T-cell (primary cell): ENCODE results near the gene WDR83. TPM values are rescaled to one million over a fixed set of nuclear protein-coding genes. Genes with fewer than 3 reads are reported as not detected.
"Not testable (repeated sequence)": the region's sequence is repeated elsewhere in the genome, so short reads cannot be mapped to it uniquely, and the experiment has no call there.

Experiments
- ATAC-seq, 4 experiments: fragments of 200-7000 bp in 3 of 4; fragments of 150-1000 bp in 1 of 4; cut with Tn5 transposase; replicated peaks in 1 of 4; 1 replicate in 3 of 4; 2 replicates in 1 of 4; pipeline ENCODE4 v1.10.0; 2021; ENCODE audit warnings: moderate library complexity in 3 of 4, mild to moderate bottlenecking in 2 of 4, moderate number of reproducible peaks in 1 of 4
- CTCF ChIA-PET, 2 donors: fragments of 300-600 bp; sonication (Branson Sonifier 250); formaldehyde crosslinking; loops; one replicate each; lab custom pipeline; 2022; ENCODE audit warnings: antibody characterized with exemption in 2 of 2; lab: Charles Lee
- POLR2A ChIA-PET, 2 donors: fragments of 300-600 bp; sonication (Branson Sonifier 250); formaldehyde crosslinking; loops; one replicate each; lab custom pipeline; 2022; ENCODE audit warnings: antibody characterized with exemption in 2 of 2; lab: Charles Lee
- DNase-seq, 35 experiments: peaks; one replicate each; pipeline versions ENCODE4 v3.0.0 to v3.0.0-alpha.2; 2013 to 2023
- H3K27ac ChIP-seq: one replicate; pipeline ENCODE4 v1.5.1; 2013; ENCODE audit warnings: low read length
- H3K27me3 ChIP-seq, 2 experiments: replicated peaks in 1 of 2; 1 replicate in 1 of 2; 2 replicates in 1 of 2; pipeline versions ENCODE4 v1.6.1 to v1.7.0; 2013; ENCODE audit warnings: low read length in 1 of 2, mixed read lengths in 1 of 2; ENCODE audit not compliant: control insufficient read depth in 2 of 2, insufficient read depth in 2 of 2; ENCODE audit errors: extremely low read depth in 1 of 2
- H3K36me3 ChIP-seq, 2 donors: 1 replicate in 1 of 2; 2 replicates in 1 of 2; pipeline versions ENCODE4 v1.6.1 to v1.7.0; 2013; ENCODE audit warnings: low read length in 1 of 2; ENCODE audit not compliant: control insufficient read depth in 2 of 2, insufficient read depth in 1 of 2; ENCODE audit errors: extremely low read depth in 1 of 2
- H3K4me1 ChIP-seq, 2 experiments: 1 replicate in 1 of 2; 2 replicates in 1 of 2; pipeline versions ENCODE4 v1.6.1 to v1.7.0; 2013; ENCODE audit warnings: low read length in 2 of 2, mixed read lengths in 1 of 2; ENCODE audit not compliant: insufficient read depth in 2 of 2, control insufficient read depth in 1 of 2; ENCODE audit errors: extremely low read depth in 1 of 2
- H3K4me3 ChIP-seq, 2 donors: 1 replicate in 1 of 2; 2 replicates in 1 of 2; pipeline versions ENCODE4 v1.5.1 to v1.7.0; 2013; ENCODE audit warnings: mild to moderate bottlenecking in 2 of 2, low read length in 1 of 2, moderate library complexity in 1 of 2; ENCODE audit not compliant: control insufficient read depth in 1 of 2; ENCODE audit errors: extremely low read depth in 1 of 2
- H3K9me3 ChIP-seq: 2 replicates; pipeline ENCODE4 v1.7.0; 2013
- H3K27ac Mint-ChIP-seq, 2 donors: one replicate each; pipeline ENCODE4 v1.8.0; 2020 to 2021; ENCODE audit warnings: mild to moderate bottlenecking in 2 of 2, mixed read lengths in 2 of 2
- H3K27me3 Mint-ChIP-seq, 2 donors: one replicate each; pipeline ENCODE4 v1.8.0; 2021 to 2022; ENCODE audit warnings: mixed read lengths in 2 of 2
- H3K36me3 Mint-ChIP-seq: one replicate; pipeline ENCODE4 v1.8.0; 2021; ENCODE audit warnings: mixed read lengths
- H3K4me1 Mint-ChIP-seq, 3 donors: one replicate each; pipeline ENCODE4 v1.8.0; 2020 to 2022; ENCODE audit warnings: mixed read lengths in 3 of 3, mild to moderate bottlenecking in 1 of 3
- H3K4me3 Mint-ChIP-seq, 3 donors: one replicate each; pipeline ENCODE4 v1.8.0; 2020 to 2022; ENCODE audit warnings: mild to moderate bottlenecking in 3 of 3, mixed read lengths in 3 of 3, moderate library complexity in 3 of 3
- H3K9me3 Mint-ChIP-seq, 3 donors: one replicate each; pipeline ENCODE4 v1.8.0; 2020 to 2022; ENCODE audit warnings: mixed read lengths in 3 of 3
- WGBS: methylation state at CpG from one replicate; pipeline ENCODE4 v1.1.5; 2013; ENCODE audit warnings: missing lambda C conversion rate; ENCODE audit not compliant: insufficient coverage; 5-methylcytosine and 5-hydroxymethylcytosine counted together
- total RNA-seq, 35 experiments: library from RNA in 6 of 35; stranded (reverse) in 6 of 35; fragments of 120-200 nt in 1 of 35; gene quantifications; one replicate each; pipeline versions ENCODE4 v1.2.1 to v1.2.4 and lab custom pipeline; 2013 to 2026

The WDR83 gene
- total RNA-seq, 5 donors from 2014 or later (not counting 1 experiment from before 2014, with no cell fraction given), result 7.7 to 24.3 (median 17.6) TPM

DNA sequence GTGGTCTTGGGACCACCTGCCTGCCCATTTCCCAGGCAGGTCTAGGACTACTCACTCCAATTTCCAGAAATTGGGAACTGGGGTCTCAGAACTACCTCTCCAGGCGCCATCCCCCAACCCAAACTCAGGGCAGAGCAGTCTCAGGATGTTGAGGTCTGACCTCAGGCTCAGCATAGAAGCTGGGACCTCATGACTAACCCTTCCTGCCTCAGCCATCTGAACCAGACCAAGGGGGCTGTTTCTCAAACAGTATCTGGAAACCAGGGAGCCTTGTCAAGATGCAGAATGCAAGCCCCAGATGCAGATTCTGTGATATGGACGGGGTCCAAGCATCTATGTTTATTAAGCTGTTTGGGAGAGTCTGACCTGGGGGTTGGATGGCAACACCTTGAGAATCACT lies 28.5 kb downstream of the WDR83 start:
- Mint-ChIP-seq H3K9me3 (no peaks in the 10 kb centered on the region), H3K27ac (no peak overlapping the region)
- POLR2A ChIA-PET, result no interaction called here

DNA sequence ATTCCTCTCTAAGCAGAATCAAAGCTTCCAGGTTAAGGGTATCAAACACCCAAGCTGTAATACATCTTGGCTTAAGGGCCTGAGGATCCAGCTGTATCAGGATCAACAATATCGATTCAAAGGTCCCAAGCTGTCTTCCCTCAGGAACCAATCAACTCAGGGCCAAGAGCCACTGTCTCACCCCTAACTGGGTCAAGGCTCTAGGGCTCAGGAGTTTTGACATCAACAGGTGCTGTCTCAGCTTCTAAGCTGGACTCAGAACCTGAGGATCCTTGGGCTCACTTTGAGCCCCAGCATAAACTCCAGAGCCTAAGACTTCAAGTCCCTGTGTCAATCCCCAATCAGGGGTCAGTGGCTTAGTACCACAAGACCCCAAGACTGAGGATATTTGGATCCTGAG lies 28.9 kb downstream of the WDR83 start:
- DNase-seq, result no peak
- Mint-ChIP-seq H3K27me3 (no peaks in the 10 kb centered on the region), H3K4me3 (peak overlapping the region; percentile 72 to 84 (median 79)), H3K36me3 (no peaks in the 10 kb centered on the region), H3K4me1 (peaks cover 0 to 14% (median 11%) of the 10 kb centered on the region in 3 donors), H3K27ac (no peak overlapping the region), H3K9me3 (no peaks in the 10 kb centered on the region)
- H3K9me3 ChIP-seq, result no peaks in the 10 kb centered on the region
- H3K27ac ChIP-seq, result no peak overlapping the region
- ChIA-PET CTCF (interaction anchor here (0.6 to 1.2 kb wide), 2 partner anchors 270 to 1230 kb away, joined by 3 to 7 read pairs; no protein-coding TSS in a partner anchor), POLR2A (no interaction called here)
- peak overlapping the region; percentile 70 to 83 for H3K4me3 ChIP-seq
- no peaks in the 10 kb centered on the region for H3K27me3 ChIP-seq
- H3K36me3 ChIP-seq, result peaks cover 0 to 2% of the 10 kb centered on the region in 2 donors
- 100% methylated on average over 1 of the region's 1 CpG for WGBS
- no peak for ATAC-seq
- peaks cover 6 to 26% of the 10 kb centered on the region in 2 experiments for H3K4me1 ChIP-seq

More for the DNA sequence above, 28.5 kb downstream of the WDR83 start:
- peaks cover 6 to 26% of the 10 kb centered on the region in 2 experiments for H3K4me1 ChIP-seq
- WGBS, result 60% methylated on average over 2 of the region's 2 CpGs
- H3K9me3 ChIP-seq, result no peaks in the 10 kb centered on the region
- H3K27me3 ChIP-seq, result no peaks in the 10 kb centered on the region
- no peak for ATAC-seq
- H3K27me3 Mint-ChIP-seq, result no peaks in the 10 kb centered on the region
- CTCF ChIA-PET, result interaction anchor here in 1 of 2 donors (1.2 kb wide), 1 partner anchor 270 kb away, joined by 3 read pairs; no protein-coding TSS in a partner anchor
- DNase-seq, result no peak
- no peak overlapping the region for H3K4me3 ChIP-seq
- H3K36me3 ChIP-seq, result peaks cover 0 to 2% of the 10 kb centered on the region in 2 donors
- no peaks in the 10 kb centered on the region for H3K36me3 Mint-ChIP-seq
- peaks cover 0 to 14% (median 11%) of the 10 kb centered on the region in 3 donors for H3K4me1 Mint-ChIP-seq
- H3K27ac ChIP-seq, result no peak overlapping the region
- peak overlapping the region in 2 of 3 donors; percentile 79 to 84 for H3K4me3 Mint-ChIP-seq

GRCh38 chr19:12695997-12696365 lies 29.4 kb downstream of the WDR83 start:
- ATAC-seq, result peak in 3 of 4 experiments; percentile 30 to 33 (median 30)
- Mint-ChIP-seq H3K9me3 (no peaks in the 10 kb centered on the region), H3K36me3 (peaks cover 3% of the 10 kb centered on the region), H3K4me3 (peak overlapping the region; percentile 84 to 90 (median 89)), H3K27ac (no peak overlapping the region), H3K27me3 (no peaks in the 10 kb centered on the region), H3K4me1 (peaks cover 0 to 14% (median 11%) of the 10 kb centered on the region in 3 donors)
- Histone ChIP-seq H3K27ac (no peak overlapping the region), H3K36me3 (peaks cover 2 to 6% of the 10 kb centered on the region in 2 donors), H3K4me1 (peaks cover 6 to 26% of the 10 kb centered on the region in 2 experiments), H3K27me3 (no peaks in the 10 kb centered on the region), H3K4me3 (peak overlapping the region; percentile 70 to 83), H3K9me3 (no peaks in the 10 kb centered on the region)
- POLR2A ChIA-PET, result interaction anchor here in 1 of 2 donors (0.5 to 1.5 kb wide), 2 partner anchors 17 to 26 kb away, joined by 4 to 9 read pairs; no protein-coding TSS in a partner anchor
- CTCF ChIA-PET, result interaction anchor here (0.6 to 1.2 kb wide), 4 partner anchors 56 to 1230 kb away, joined by 3 to 7 read pairs (median 4); no protein-coding TSS in a partner anchor
- no peak for DNase-seq
- 5% methylated on average over 27 of the region's 36 CpGs for WGBS

DNA sequence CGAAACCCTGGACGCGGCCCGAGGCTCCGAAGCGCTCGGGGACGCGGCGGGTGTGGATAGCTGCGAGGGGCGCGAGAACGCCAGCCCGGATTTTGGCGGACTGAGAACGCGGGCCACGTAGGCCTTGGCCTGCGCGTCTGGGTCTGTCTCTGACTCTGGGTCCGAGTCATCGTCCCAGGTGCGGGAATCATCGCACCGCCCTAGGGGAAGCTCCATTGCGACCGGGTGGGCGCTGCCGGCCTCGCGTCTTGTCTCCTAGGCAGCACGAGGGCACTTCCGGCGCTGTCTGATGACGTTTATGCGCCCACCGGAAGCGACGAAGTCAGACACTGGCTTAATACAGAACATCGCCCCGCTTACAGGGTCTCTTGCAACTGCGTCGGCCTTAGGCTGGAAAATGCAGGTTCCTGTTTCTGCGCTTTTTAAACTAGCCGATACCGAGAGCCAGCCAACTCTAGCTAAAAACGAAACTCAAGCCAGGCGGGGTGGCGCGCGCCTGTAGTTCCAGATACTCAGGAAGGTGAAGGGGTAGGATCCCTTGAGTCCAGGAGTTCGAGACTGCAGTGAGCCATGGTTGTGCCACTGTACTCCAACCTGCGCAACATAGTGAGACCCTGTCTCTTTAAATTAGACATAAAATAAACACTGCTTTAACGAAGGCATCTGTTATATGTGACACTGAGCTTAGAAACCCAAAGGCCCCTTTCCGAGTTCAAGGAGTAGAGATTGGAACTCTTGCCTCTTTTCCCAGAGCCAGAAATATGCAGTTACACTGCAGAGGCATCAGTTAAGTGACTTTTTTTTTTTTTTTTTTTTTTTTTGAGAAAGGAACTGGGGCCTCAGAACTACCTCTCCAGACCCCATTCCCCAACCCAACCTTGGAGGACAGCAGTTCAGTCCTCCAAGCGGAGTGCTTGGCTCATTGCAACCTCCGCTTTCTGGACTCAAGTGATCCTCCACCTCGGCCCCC lies 30.0 kb downstream of the WDR83 start, which contains the start of gene FBXW9:
Gene FBXW9, minus strand, starts transcription at position 266 of the 970 bp plus-strand sequence. Its CDS starts 50 bp downstream, at position 216.
- DNase-seq, result peak; percentile 91 to 98 (median 96)
- no peaks in the 10 kb centered on the region for H3K27me3 Mint-ChIP-seq
- ATAC-seq, result peak; percentile 90 to 95 (median 92)
- H3K4me1 ChIP-seq, result peaks cover 6 to 26% of the 10 kb centered on the region in 2 experiments
- H3K36me3 Mint-ChIP-seq, result peaks cover 7% of the 10 kb centered on the region
- H3K27ac Mint-ChIP-seq, result peak within 1 kb of the TSS; percentile 93 to 94
- WGBS, result 3% methylated on average over 45 of the region's 59 CpGs
- no peaks in the 10 kb centered on the region for H3K9me3 Mint-ChIP-seq
- ChIA-PET POLR2A (interaction anchor here (0.5 to 1.5 kb wide), 4 partner anchors 18 to 412 kb away, joined by 4 to 16 read pairs (median 8); no protein-coding TSS in a partner anchor), CTCF (interaction anchor here in 1 of 2 donors (0.6 to 1.1 kb wide), 4 partner anchors 16 to 850 kb away, joined by 3 to 4 read pairs (median 3); no protein-coding TSS in a partner anchor)
- peak within 1 kb of the TSS; percentile 90 for H3K27ac ChIP-seq
- peaks cover 0 to 14% (median 11%) of the 10 kb centered on the region in 3 donors for H3K4me1 Mint-ChIP-seq
- peak within 1 kb of the TSS; percentile 84 to 90 (median 89) for H3K4me3 Mint-ChIP-seq
- H3K36me3 ChIP-seq, result peaks cover 9 to 11% of the 10 kb centered on the region in 2 donors
- peak within 1 kb of the TSS; percentile 70 to 83 for H3K4me3 ChIP-seq
- H3K27me3 ChIP-seq, result no peaks in the 10 kb centered on the region
- no peaks in the 10 kb centered on the region for H3K9me3 ChIP-seq

DNA sequence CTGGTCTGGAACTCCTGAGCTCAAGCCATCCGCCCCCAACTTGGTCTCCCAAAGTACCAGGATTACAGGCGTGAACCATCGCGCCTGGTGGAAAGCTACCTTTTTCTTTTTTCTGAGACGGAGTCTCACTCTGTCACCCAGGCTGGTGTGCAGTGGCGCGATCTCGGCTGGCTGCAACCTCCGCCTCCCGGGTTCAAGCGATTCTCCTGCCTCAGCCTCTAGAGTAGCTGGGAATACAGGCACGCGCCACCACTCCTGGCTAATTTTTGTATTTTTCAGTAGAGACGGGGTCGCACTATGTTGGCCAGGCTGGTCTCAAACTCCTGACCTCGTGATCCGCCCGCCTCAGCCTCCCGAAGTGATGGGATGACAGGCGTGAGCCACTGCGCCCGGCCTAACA lies 30.8 kb downstream of the WDR83 start:
- not testable (repeated sequence) for DNase-seq, H3K27ac Mint-ChIP-seq, H3K9me3 ChIP-seq, H3K4me3 ChIP-seq, H3K27me3 ChIP-seq, ATAC-seq, H3K27ac ChIP-seq, H3K9me3 Mint-ChIP-seq, H3K27me3 Mint-ChIP-seq
- CTCF ChIA-PET, result interaction anchor here in 1 of 2 donors (1.0 kb wide), 1 partner anchor 15 kb away, joined by 3 read pairs; no protein-coding TSS in a partner anchor
- POLR2A ChIA-PET, result interaction anchor here in 1 of 2 donors (1.5 kb wide), 1 partner anchor 19 kb away, joined by 4 read pairs; no protein-coding TSS in a partner anchor
- Mint-ChIP-seq H3K4me1 (peaks cover 0 to 14% (median 11%) of the 10 kb centered on the region in 3 donors), H3K4me3 (peak overlapping the region; percentile 36 to 84 (median 45)), H3K36me3 (peaks cover 10% of the 10 kb centered on the region)
- Histone ChIP-seq H3K36me3 (peaks cover 12 to 16% of the 10 kb centered on the region in 2 donors), H3K4me1 (peaks cover 6 to 26% of the 10 kb centered on the region in 2 experiments)
- WGBS, result 93% methylated on average over 14 of the region's 22 CpGs

DNA sequence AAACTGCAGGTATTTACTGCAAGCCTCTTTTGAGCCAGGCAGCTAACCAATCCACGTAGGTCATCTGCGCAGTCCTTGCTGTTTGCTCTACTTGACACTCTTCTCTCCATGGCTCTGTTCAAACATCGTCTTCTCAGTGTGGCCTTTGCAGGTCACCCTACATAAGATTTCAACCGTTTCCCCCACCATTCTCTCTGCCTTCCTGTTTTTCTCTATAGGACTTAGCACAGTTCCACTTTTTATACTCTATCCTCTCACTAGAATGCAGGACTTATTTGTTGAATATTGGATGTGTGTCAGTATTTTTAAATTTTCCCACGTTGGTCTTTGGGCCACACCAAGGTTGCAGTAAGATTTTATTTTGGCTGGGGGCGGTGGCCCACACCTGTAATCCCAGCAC lies 31.5 kb downstream of the WDR83 start:
- Mint-ChIP-seq H3K4me3 (peak overlapping the region; percentile 9 to 63 (median 54)), H3K4me1 (peaks cover 0 to 14% (median 11%) of the 10 kb centered on the region in 3 donors), H3K27me3 (no peaks in the 10 kb centered on the region), H3K27ac (peak overlapping the region; percentile 16 to 24), H3K9me3 (no peaks in the 10 kb centered on the region), H3K36me3 (peaks cover 13% of the 10 kb centered on the region)
- CTCF ChIA-PET, result no interaction called here
- Histone ChIP-seq H3K9me3 (no peaks in the 10 kb centered on the region), H3K36me3 (peaks cover 16 to 19% of the 10 kb centered on the region in 2 donors), H3K4me1 (peaks cover 6 to 26% of the 10 kb centered on the region in 2 experiments), H3K27me3 (no peaks in the 10 kb centered on the region), H3K27ac (no peak overlapping the region), H3K4me3 (no peak overlapping the region)
- POLR2A ChIA-PET, result no interaction called here
- no peak for ATAC-seq
- no peak for DNase-seq
- WGBS, result 92% methylated on average over 5 of the region's 6 CpGs
